K562 (cell line): ENCODE data around the gene RABGAP1L. TPM values are rescaled to one million over a fixed set of nuclear protein-coding genes. Genes with fewer than 3 reads are reported as not detected.
A peak's percentile ranks its signal among the peaks of the same experiment; 100 is the strongest.

Source experiments
- ATAC-seq: fragments of 200-7000 bp; cut with Tn5 transposase; 3 replicates; pipeline ENCODE4 v1.9.1; 2020; ENCODE audit warnings: moderate library complexity
- BruUV-seq: library from RNA; stranded (reverse); fragments of 400-500 nt; replicated peaks from 2 replicates; lab custom pipeline; 2021; lab: Mats Ljungman, UMichigan
- CTCF ChIA-PET: fragments of 300-600 bp; formaldehyde crosslinking; extraction: SDS; loops from one replicate; lab custom pipeline; 2021; ENCODE audit warnings: low intra/inter-chr PET ratio; lab: Yijun Ruan, JAX
- POLR2A ChIA-PET: fragments of 300-600, 350-650 bp; sonication (Branson Sonifier 250); formaldehyde crosslinking; extraction: SDS; loops from one replicate; lab custom pipeline; 2021; ENCODE audit warnings: antibody characterized with exemption, inconsistent platforms; lab: Yijun Ruan, JAX
- DNase-seq, 4 experiments: peaks; one replicate each; pipeline versions ENCODE4 v3.0.0 to v3.0.0-alpha.2; 2011 to 2018; ENCODE audit warnings: low spot score in 3 of 4, mixed read lengths in 3 of 4; ENCODE audit errors: extremely low read depth in 1 of 4
- FAIRE-seq: peaks from 2 replicates; lab custom pipeline; 2011; peaks lifted over from hg19 to GRCh38; lab: Jason Lieb, UNC
- H2AFZ ChIP-seq: 2 replicates; pipeline ENCODE4 v1.6.0; 2011; ENCODE audit warnings: low read depth, low read length, control low read depth, inconsistent platforms
- H3K27ac ChIP-seq: fragments of 200-600 bp; 3 replicates; pipeline ENCODE4 v1.8.0; 2011; ENCODE audit warnings: low read depth, mild to moderate bottlenecking, control low read depth, inconsistent platforms, low read length, moderate library complexity, mixed read lengths; ENCODE audit errors: extremely low read depth
- H3K27me3 ChIP-seq, 2 experiments: fragments of 300-600 bp in 1 of 2; 2 replicates in 1 of 2; 3 replicates in 1 of 2; pipeline versions ENCODE4 v1.6.0 to v1.8.0; 2011; ENCODE audit warnings: inconsistent platforms in 2 of 2, low read length in 2 of 2, mild to moderate bottlenecking in 1 of 2, mixed read lengths in 1 of 2, moderate library complexity in 1 of 2; ENCODE audit not compliant: control insufficient read depth in 2 of 2, insufficient read depth in 2 of 2
- H3K36me3 ChIP-seq: fragments of 300-600 bp; 3 replicates; pipeline ENCODE4 v1.8.0; 2011; ENCODE audit warnings: mild to moderate bottlenecking, low read length, inconsistent platforms; ENCODE audit not compliant: control insufficient read depth, insufficient read depth
- H3K4me1 ChIP-seq, 2 experiments: fragments of 200-600 bp in 1 of 2; replicated peaks in 1 of 2; 2 replicates in 1 of 2; 3 replicates in 1 of 2; pipeline versions ENCODE4 v1.5.1 to v1.8.0; 2011; ENCODE audit warnings: inconsistent platforms in 2 of 2, low read length in 2 of 2, mild to moderate bottlenecking in 1 of 2, mixed read lengths in 1 of 2, moderate library complexity in 1 of 2; ENCODE audit not compliant: control insufficient read depth in 2 of 2, insufficient read depth in 2 of 2
- H3K4me2 ChIP-seq: 2 replicates; pipeline ENCODE4 v1.6.1; 2011; ENCODE audit warnings: low read length, control low read depth, inconsistent platforms, mixed read lengths; ENCODE audit not compliant: insufficient read depth
- H3K4me3 ChIP-seq: fragments of 200-600 bp; sonication (generic), shearing (Covaris generic); 2 replicates; pipeline ENCODE4 v1.5.1; 2016; ENCODE audit warnings: control low read depth, inconsistent platforms
- H3K79me2 ChIP-seq: fragments of 200-600 bp; 3 replicates; pipeline ENCODE4 v1.8.0; 2011; ENCODE audit warnings: low read length, inconsistent platforms; ENCODE audit not compliant: control insufficient read depth, insufficient read depth
- H3K9ac ChIP-seq, 2 experiments: 2 replicates each; pipeline versions ENCODE4 v1.6.0 to v1.6.1; 2011; ENCODE audit warnings: low read depth in 2 of 2, low read length in 2 of 2, control low read depth in 1 of 2, inconsistent platforms in 1 of 2, mild to moderate bottlenecking in 1 of 2, mixed read lengths in 1 of 2; ENCODE audit not compliant: insufficient read depth in 1 of 2
- H3K9me1 ChIP-seq: one replicate; pipeline ENCODE4 v1.6.0; 2011; ENCODE audit warnings: inconsistent platforms, mild to moderate bottlenecking, low read length, moderate library complexity; ENCODE audit not compliant: control insufficient read depth, insufficient read depth
- H3K9me3 ChIP-seq: replicated peaks from 2 replicates; pipeline ENCODE4 v1.5.1; 2011; ENCODE audit warnings: low read depth, low read length, inconsistent platforms; ENCODE audit not compliant: control insufficient read depth, insufficient read depth
- H4K20me1 ChIP-seq: replicated peaks from 2 replicates; pipeline ENCODE4 v1.6.1; 2011; ENCODE audit warnings: low read length, inconsistent platforms, mixed read lengths; ENCODE audit not compliant: control insufficient read depth, insufficient read depth
- ARID1B ChIP-seq: fragments of 450-650 bp; IDR thresholded peaks from 2 replicates; pipeline ENCODE4 v1.6.1; 2016; ENCODE audit warnings: antibody characterized with exemption, mild to moderate bottlenecking, inconsistent platforms
- ARID4B ChIP-seq: sonication (generic); formaldehyde crosslinking; IDR thresholded peaks from 2 replicates; pipeline ENCODE4 v1.8.0; 2022; ENCODE audit warnings: mild to moderate bottlenecking, missing genetic modification reagents
- CREB3 ChIP-seq: fragments of 450-650 bp; conservative IDR thresholded peaks from 2 replicates; pipeline ENCODE4 v1.6.1; 2016; ENCODE audit warnings: missing genetic modification characterization, low read depth, mild to moderate bottlenecking, missing compliant biosample characterization, moderate library complexity
- E2F6 ChIP-seq, 2 experiments: IDR thresholded peaks; 2 replicates each; pipeline ENCODE4 v1.6.1; 2011; ENCODE audit warnings: borderline replicate concordance in 1 of 2, control low read depth in 1 of 2, low read depth in 1 of 2, low read length in 1 of 2, mild to moderate bottlenecking in 1 of 2, mixed read lengths in 1 of 2, moderate library complexity in 1 of 2; ENCODE audit not compliant: insufficient read depth in 1 of 2, insufficient read length in 1 of 2, poor library complexity in 1 of 2, severe bottlenecking in 1 of 2; ENCODE audit errors: extremely low read depth in 1 of 2
- HDGF ChIP-seq: fragments of 450-650 bp; IDR thresholded peaks from 2 replicates; pipeline ENCODE4 v1.6.1; 2016
- HEY1 ChIP-seq: fragments of 250-450 bp; sonication (Bioruptor Pico); IDR thresholded peaks from 2 replicates; pipeline ENCODE4 v1.5.0; 2020; ENCODE audit warnings: mild to moderate bottlenecking, moderate library complexity, borderline replicate concordance
- ZBTB12 ChIP-seq: fragments of 250-450 bp; sonication (Bioruptor Pico); IDR thresholded peaks from 2 replicates; pipeline ENCODE4 v1.4.0; 2020
- WGBS: fragments of 100-300 bp; shearing (Covaris generic); methylation state at CpG from one replicate; pipeline ENCODE4 v1.1.6; 2016; ENCODE audit warnings: low coverage, mixed read lengths; ENCODE audit not compliant: insufficient coverage; ENCODE audit errors: missing lambda C conversion rate; 5-methylcytosine and 5-hydroxymethylcytosine counted together
- in situ Hi-C: fragments of 300-500 bp; cut with MboI; formaldehyde crosslinking; loops from 4 replicates; pipeline ENCODE4 v1.15.0; 2018; ENCODE audit warnings: inconsistent platforms, mixed read lengths
- intact Hi-C: fragments of 100-400 bp; cut with micrococcal nuclease; formaldehyde crosslinking; loops from 2 replicates; pipeline ENCODE4 v1.14.2; 2022
- polyA plus RNA-seq, 8 experiments: library from polyadenylated mRNA; depleted of rRNA in 4 of 8; stranded (reverse) in 5 of 8; unstranded in 3 of 8; fragments of >200 nt; fragmentation: Nextera tagmentation in 2 of 8; fragmentation: Illumina TruSeq in 1 of 8; extraction: Ambion mirVana in 2 of 8; extraction: Trizol in 1 of 8; gene quantifications; 2 replicates each; pipeline versions ENCODE4 v1.2.1 to v1.2.3, GENCODE V29; 2011 to 2014; ENCODE audit warnings: inconsistent platforms in 1 of 8, missing spikeins in 1 of 8
- total RNA-seq, 7 experiments: library from RNA; depleted of rRNA in 6 of 7; stranded (reverse); fragments of >200 nt in 6 of 7; fragmentation: Illumina TruSeq in 2 of 7; extraction: Trizol in 2 of 7; gene quantifications; 2 replicates each; pipeline versions ENCODE4 v1.2.1 to v1.2.3, GENCODE V29; 2011 to 2021; ENCODE audit warnings: low replicate concordance in 1 of 7

Gene RABGAP1L
- total and polyA plus RNA-seq, 9 of the 15 experiments (the other 6 are each of a cell fraction or from before 2014, with no cell fraction given), result 16.5 to 44.9 (median 26.7) TPM

- ATAC-seq (peak; percentile 1), FAIRE-seq (no peak), DNase-seq (no peak)
- Histone ChIP-seq H3K9ac (peak overlapping the region; percentile 79 to 97), H3K4me3 (peak overlapping the region; percentile 78), H3K9me1 (no peaks in the 10 kb centered on the region), H4K20me1 (no peaks in the 10 kb centered on the region; the same call in 1 of the 2 replicates), H3K9me3 (no peaks in the 10 kb centered on the region), H3K4me1 (peaks cover 31 to 48% of the 10 kb centered on the region in 2 experiments), H3K4me2 (peak overlapping the region; percentile 95), H3K27ac (peak overlapping the region; percentile 92), H2AFZ (peak overlapping the region; percentile 99), H3K27me3 (no peaks in the 10 kb centered on the region), H3K79me2 (peaks cover 42% of the 10 kb centered on the region), H3K36me3 (0 out of 3 replicates have a peak, but pooled peaks cover 2% of the 10 kb centered on the region)
- intact Hi-C loops, result loop anchor here (1.0 to 5.0 kb wide), 6 partner anchors 16 to 291 kb away; partner anchors contain the start of genes RC3H1 and ZBTB37
- POLR2A ChIA-PET, result interaction anchor here (0.6 to 1.4 kb wide), 8 partner anchors 9 to 270 kb away, joined by 3 to 6 read pairs (median 4); no protein-coding TSS in a partner anchor
- BruUV-seq, result TSS peak; percentile 91
- CTCF ChIA-PET, result no interaction called here
- WGBS, result under 1% methylated on average over 23 of the region's 23 CpGs
- in situ Hi-C loops, result no loop called here
- TF ChIP-seq HDGF (no peak), CREB3 (tag) (peak; percentile 89; the same call in 1 of the 2 replicates), ARID4B (CRISPR knock-in tag) (peak; percentile 12; the same call in 1 of the 2 replicates), E2F6 (IDR thresholded peaks at IDR 0.05; ENCODE audit: borderline replicate concordance in 1 of 2, extremely low read depth in 1 of 2, insufficient read depth in 1 of 2, insufficient read length in 1 of 2, low read depth in 1 of 2, low read length in 1 of 2, poor library complexity in 1 of 2, severe bottlenecking in 1 of 2) (peak in 1 of 2 experiments; percentile 76), ARID1B (peak; percentile 12; the same call in 1 of the 2 replicates), HEY1 (peak; percentile 38; the same call in 1 of the 2 replicates), ZBTB12 (CRISPR knock-in tag) (0 out of 2 replicates have a peak, but pooled peaks have one; percentile 5)
These were observed 511 bp upstream of the RABGAP1L start for GRCh38 chr1:174158767-174159251.
